CD8-positive, alpha-beta memory T cell (primary cell): ENCODE data around the gene TBC1D22A. TPM values are rescaled to one million over a fixed set of nuclear protein-coding genes. Genes with fewer than 3 reads are reported as not detected.

Experiments used
- CTCF ChIA-PET: fragments of 350-600 bp; sonication (Branson Sonifier 250); formaldehyde crosslinking; loops from one replicate; lab custom pipeline; 2021; ENCODE audit warnings: antibody characterized with exemption; lab: Charles Lee
- POLR2A ChIA-PET: fragments of 350-600 bp; sonication (Branson Sonifier 250); formaldehyde crosslinking; loops from one replicate; lab custom pipeline; 2021; ENCODE audit warnings: antibody characterized with exemption; lab: Charles Lee
- DNase-seq, 5 donors: peaks; one replicate each; pipeline versions ENCODE4 v3.0.0 to v3.0.0-alpha.2; 2020 to 2022; ENCODE audit warnings: mixed read lengths in 1 of 5
- H3K27ac ChIP-seq: one replicate; pipeline ENCODE4 v1.7.0; 2013; ENCODE audit warnings: low read depth, mild to moderate bottlenecking, low read length, moderate library complexity
- H3K27me3 ChIP-seq: 2 replicates; pipeline ENCODE4 v1.7.0; 2013; ENCODE audit warnings: low read length, mild to moderate bottlenecking; ENCODE audit not compliant: insufficient read depth, poor library complexity, severe bottlenecking
- H3K36me3 ChIP-seq: 2 replicates; pipeline ENCODE4 v1.7.0; 2013; ENCODE audit warnings: mild to moderate bottlenecking, low read length, moderate library complexity; ENCODE audit not compliant: insufficient read depth
- H3K4me1 ChIP-seq: 2 replicates; pipeline ENCODE4 v1.7.0; 2013; ENCODE audit warnings: mild to moderate bottlenecking, low read length, moderate library complexity; ENCODE audit not compliant: insufficient read depth
- H3K4me3 ChIP-seq: 2 replicates; pipeline ENCODE4 v1.7.0; 2013; ENCODE audit warnings: mild to moderate bottlenecking, low read length
- H3K9me3 ChIP-seq: 2 replicates; pipeline ENCODE4 v1.7.0; 2013; ENCODE audit warnings: mild to moderate bottlenecking, low read length
- H3K27ac Mint-ChIP-seq, 8 donors: one replicate each; pipeline ENCODE4 v1.8.0; 2020 to 2021; ENCODE audit warnings: mixed read lengths in 8 of 8, mild to moderate bottlenecking in 6 of 8, inconsistent platforms in 3 of 8, moderate library complexity in 3 of 8
- H3K27me3 Mint-ChIP-seq, 2 donors: one replicate each; pipeline ENCODE4 v1.8.0; 2020 to 2021; ENCODE audit warnings: mixed read lengths in 2 of 2, mild to moderate bottlenecking in 1 of 2, moderate library complexity in 1 of 2
- H3K36me3 Mint-ChIP-seq, 3 donors: one replicate each; pipeline ENCODE4 v1.8.0; 2020 to 2021; ENCODE audit warnings: mixed read lengths in 3 of 3, inconsistent platforms in 1 of 3, mild to moderate bottlenecking in 1 of 3
- H3K4me1 Mint-ChIP-seq, 3 donors: one replicate each; pipeline ENCODE4 v1.8.0; 2020 to 2021; ENCODE audit warnings: mixed read lengths in 3 of 3, inconsistent platforms in 1 of 3, mild to moderate bottlenecking in 1 of 3
- H3K4me3 Mint-ChIP-seq, 7 donors: one replicate each; pipeline ENCODE4 v1.8.0; 2020 to 2021; ENCODE audit warnings: mixed read lengths in 7 of 7, mild to moderate bottlenecking in 6 of 7, moderate library complexity in 4 of 7, inconsistent platforms in 2 of 7
- H3K9me3 Mint-ChIP-seq, 5 donors: one replicate each; pipeline ENCODE4 v1.8.0; 2020 to 2022; ENCODE audit warnings: mixed read lengths in 5 of 5, mild to moderate bottlenecking in 3 of 5, moderate library complexity in 2 of 5, inconsistent platforms in 1 of 5
- polyA plus RNA-seq: library from polyadenylated mRNA; unstranded; fragments of 300-500 nt; fragmentation: Illumina TruSeq; gene quantifications from one replicate; pipeline ENCODE4 v1.2.3, GENCODE V29; 2021
- total RNA-seq, 2 experiments: library from RNA; stranded (reverse); gene quantifications; one replicate each; pipeline ENCODE4 v1.2.3, GENCODE V29; 2021

TBC1D22A gene
- total and polyA plus RNA-seq, 3 experiments from 2014 or later: 26.6 to 34.8 (median 34.0) TPM

DNA sequence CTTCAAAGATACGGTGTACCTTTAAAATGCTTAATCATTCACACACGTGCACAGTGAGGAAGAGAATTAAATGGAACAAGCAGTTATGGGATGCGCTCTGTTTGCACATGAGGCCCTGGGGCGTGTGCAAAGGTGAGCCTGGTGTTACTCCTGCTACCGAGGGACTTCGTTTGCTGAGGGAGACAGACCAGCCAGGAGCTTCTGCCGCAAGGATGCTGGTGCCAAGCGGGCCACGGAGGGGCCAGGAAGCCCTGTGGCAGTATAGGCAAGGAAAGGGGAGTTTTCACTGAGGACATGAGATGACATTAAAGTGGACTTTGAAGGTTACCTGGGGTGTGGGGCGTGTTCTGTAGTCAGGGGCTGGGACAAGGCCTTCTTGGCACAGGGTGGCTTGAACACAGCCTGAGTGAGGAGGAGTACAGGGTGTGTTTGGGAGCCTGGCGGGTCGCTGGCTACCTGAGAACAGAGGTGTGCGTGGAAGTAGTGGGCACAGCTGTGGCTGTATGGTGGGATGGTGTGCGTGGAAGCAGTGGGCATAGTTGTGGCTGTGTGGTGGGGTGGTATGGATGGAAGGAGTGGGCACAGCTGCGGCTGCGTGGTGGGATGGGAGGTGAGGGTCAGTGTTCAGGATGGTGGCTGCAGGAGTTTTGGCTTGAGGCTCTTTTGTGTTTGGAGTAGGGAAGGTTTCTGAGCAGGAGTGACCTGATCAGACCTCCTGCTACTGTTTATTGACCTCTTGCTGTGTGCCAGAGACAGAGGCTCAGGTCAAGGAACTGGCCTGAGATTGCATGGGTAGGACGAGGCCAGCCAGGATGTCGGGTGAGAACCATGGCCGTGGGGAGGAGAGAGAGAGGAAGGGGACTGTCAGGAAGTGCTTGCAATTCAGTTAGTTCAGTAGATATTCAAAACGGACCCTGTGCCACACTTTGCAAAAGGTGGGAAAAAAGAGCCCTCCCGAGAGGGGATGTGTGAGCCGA is 13.7 kb downstream of the TBC1D22A start:
- Mint-ChIP-seq H3K27me3 (no peaks in the 10 kb centered on the region), H3K4me3 (peak overlapping the region in 6 of 7 donors; percentile 51 to 72 (median 63)), H3K4me1 (peaks cover 60 to 83% (median 75%) of the 10 kb centered on the region in 3 donors), H3K36me3 (peaks cover 0 to 24% (median 0%) of the 10 kb centered on the region in 3 donors), H3K27ac (peak overlapping the region; percentile 78 to 97 (median 94)), H3K9me3 (no peaks in the 10 kb centered on the region)
- H3K9me3 ChIP-seq: no peaks in the 10 kb centered on the region
- H3K27me3 ChIP-seq: no peaks in the 10 kb centered on the region
- peaks cover 56% of the 10 kb centered on the region for H3K4me1 ChIP-seq
- DNase-seq: peak in 1 of 5 donors; percentile 26
- POLR2A ChIA-PET: no interaction called here
- CTCF ChIA-PET: interaction anchor here (0.6 to 2.3 kb wide), 4 partner anchors 15 to 27 kb away, joined by 3 to 5 read pairs (median 4); no protein-coding TSS in a partner anchor
- no peak overlapping the region for H3K4me3 ChIP-seq
- H3K27ac ChIP-seq: no peak overlapping the region
- no peaks in the 10 kb centered on the region for H3K36me3 ChIP-seq

DNA sequence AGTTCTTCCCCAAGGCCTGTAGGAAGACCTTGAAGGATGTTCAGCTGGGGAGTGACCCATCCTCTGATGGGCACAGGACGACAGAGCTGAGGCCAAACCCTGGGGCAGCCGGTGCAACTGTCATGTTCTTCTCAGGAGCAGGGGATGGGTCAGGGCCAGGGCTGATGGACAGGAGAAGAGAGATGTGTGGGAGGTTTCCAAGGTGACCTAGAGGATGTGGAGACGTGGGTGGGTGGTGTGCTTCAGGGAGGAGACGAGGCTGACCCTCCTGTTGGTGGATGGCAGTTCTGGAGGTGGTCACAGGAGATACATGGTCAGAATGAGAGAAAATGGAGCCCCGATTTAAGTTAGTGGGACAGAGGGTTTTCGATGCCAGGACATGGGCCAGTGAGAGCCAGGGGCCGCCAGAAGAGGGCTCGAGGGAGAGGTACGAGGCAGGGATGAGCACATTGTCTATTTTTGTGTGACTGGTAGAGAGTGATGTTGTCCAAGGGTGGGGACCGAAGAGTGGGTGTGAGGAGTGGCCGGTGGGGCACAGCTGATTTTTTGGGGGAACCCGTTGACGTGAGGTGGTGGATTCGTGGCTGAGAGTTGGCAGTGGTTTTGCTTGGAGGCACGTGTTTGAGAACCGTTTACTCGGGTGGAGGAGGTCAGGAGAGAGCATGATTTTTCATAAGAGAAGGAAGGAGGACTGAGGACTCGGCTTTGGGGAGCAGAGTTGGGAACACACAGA is 14.6 kb downstream of the TBC1D22A start:
- Mint-ChIP-seq H3K4me3 (peak overlapping the region in 6 of 7 donors; percentile 13 to 72 (median 62)), H3K27ac (peak overlapping the region; percentile 78 to 99 (median 94)), H3K4me1 (peaks cover 56 to 89% (median 76%) of the 10 kb centered on the region in 3 donors), H3K9me3 (no peaks in the 10 kb centered on the region), H3K27me3 (no peaks in the 10 kb centered on the region), H3K36me3 (peaks cover 0 to 22% (median 0%) of the 10 kb centered on the region in 3 donors)
- Histone ChIP-seq H3K4me3 (no peak overlapping the region), H3K27ac (no peak overlapping the region), H3K9me3 (no peaks in the 10 kb centered on the region), H3K36me3 (no peaks in the 10 kb centered on the region), H3K4me1 (peaks cover 56% of the 10 kb centered on the region), H3K27me3 (no peaks in the 10 kb centered on the region)
- DNase-seq: peak in 1 of 5 donors; percentile 15
- ChIA-PET CTCF (interaction anchor here (1.6 to 1.8 kb wide), 2 partner anchors 14 to 26 kb away, joined by 4 to 5 read pairs; partner anchors contain the start of gene TBC1D22A), POLR2A (no interaction called here)

DNA sequence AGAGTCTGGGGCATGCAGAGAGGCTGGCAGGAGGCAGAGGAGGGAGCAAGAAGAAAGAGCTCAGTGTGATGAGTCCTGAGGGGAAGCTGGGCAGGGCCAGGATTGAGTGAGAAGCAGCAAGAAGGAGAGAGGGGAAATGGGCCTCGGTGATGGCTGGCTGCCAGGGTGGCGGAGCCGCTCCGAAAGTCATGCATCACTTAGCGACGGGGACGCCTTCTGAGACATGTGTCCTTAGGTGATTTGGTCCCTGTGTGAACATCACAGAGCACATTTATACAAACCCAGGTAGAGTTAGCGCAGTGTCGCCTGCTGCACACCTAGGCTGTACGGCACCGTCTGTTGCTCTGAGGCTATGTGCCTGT is 15.1 kb downstream of the TBC1D22A start:
- peak overlapping the region in 6 of 7 donors; percentile 8 to 72 (median 22) for H3K4me3 Mint-ChIP-seq
- no peaks in the 10 kb centered on the region for H3K9me3 ChIP-seq
- DNase-seq: peak in 1 of 5 donors; percentile 35
- no peaks in the 10 kb centered on the region for H3K27me3 ChIP-seq
- H3K4me3 ChIP-seq: no peak overlapping the region
- peaks cover 59 to 94% (median 79%) of the 10 kb centered on the region in 3 donors for H3K4me1 Mint-ChIP-seq
- no peak overlapping the region for H3K27ac ChIP-seq
- H3K27me3 Mint-ChIP-seq: no peaks in the 10 kb centered on the region
- H3K4me1 ChIP-seq: peaks cover 56% of the 10 kb centered on the region
- H3K9me3 Mint-ChIP-seq: no peaks in the 10 kb centered on the region
- peaks cover 0 to 25% (median 0%) of the 10 kb centered on the region in 3 donors for H3K36me3 Mint-ChIP-seq
- peak overlapping the region; percentile 78 to 99 (median 94) for H3K27ac Mint-ChIP-seq
- H3K36me3 ChIP-seq: no peaks in the 10 kb centered on the region
- POLR2A ChIA-PET: no interaction called here
- CTCF ChIA-PET: interaction anchor here (0.9 to 1.6 kb wide), 2 partner anchors 15 to 26 kb away, joined by 4 to 5 read pairs; partner anchors contain the start of gene TBC1D22A

DNA sequence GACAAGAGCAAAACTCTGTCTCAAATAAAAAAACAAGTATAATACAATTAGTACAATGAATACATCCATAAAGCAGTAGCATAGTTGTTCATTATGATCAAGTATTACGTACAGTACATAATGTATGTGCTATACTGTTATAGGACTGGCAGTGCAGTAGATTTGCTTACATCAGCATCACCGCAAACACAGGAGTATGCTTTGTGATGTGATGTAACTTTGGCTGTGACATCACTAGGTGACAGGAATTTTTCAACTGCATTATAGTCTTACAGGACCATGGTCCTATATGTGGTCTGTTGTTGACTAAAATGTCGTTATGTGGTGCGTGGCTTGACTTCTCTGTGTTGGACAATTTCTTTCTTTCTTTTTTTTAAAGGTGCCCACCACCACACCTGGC is 16.6 kb downstream of the TBC1D22A start:
- Mint-ChIP-seq H3K9me3 (no peaks in the 10 kb centered on the region), H3K4me3 (no peak overlapping the region), H3K36me3 (peaks cover 0 to 29% (median 1%) of the 10 kb centered on the region in 3 donors), H3K4me1 (peaks cover 53 to 94% (median 85%) of the 10 kb centered on the region in 3 donors), H3K27ac (peak overlapping the region in 7 of 8 donors; percentile 45 to 86 (median 67)), H3K27me3 (no peaks in the 10 kb centered on the region)
- ChIA-PET CTCF (no interaction called here), POLR2A (no interaction called here)
- peaks cover 45% of the 10 kb centered on the region for H3K4me1 ChIP-seq
- H3K27ac ChIP-seq: no peak overlapping the region
- no peak for DNase-seq
- H3K9me3 ChIP-seq: no peaks in the 10 kb centered on the region
- H3K27me3 ChIP-seq: no peaks in the 10 kb centered on the region
- no peaks in the 10 kb centered on the region for H3K36me3 ChIP-seq
- no peak overlapping the region for H3K4me3 ChIP-seq

DNA sequence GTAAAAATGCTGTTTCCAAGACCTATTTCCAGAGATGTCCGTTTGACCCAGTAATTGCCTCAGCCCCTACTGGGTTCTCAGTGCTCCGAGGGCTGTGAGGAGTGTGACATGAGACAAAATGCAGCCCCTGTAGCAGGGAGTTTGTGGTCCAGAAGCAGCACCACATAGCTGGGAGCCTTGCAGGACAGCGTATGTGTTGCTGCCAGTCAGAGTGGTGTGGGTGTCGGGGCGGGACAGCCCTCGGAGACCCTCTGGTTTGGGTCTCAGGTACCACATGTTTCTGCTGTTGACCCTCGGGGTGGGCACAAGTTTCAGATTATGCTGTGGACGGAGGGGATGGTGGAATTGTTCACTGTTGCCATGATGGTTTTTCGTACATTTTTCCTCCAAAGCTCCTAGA is 17.2 kb downstream of the TBC1D22A start:
- Histone ChIP-seq H3K4me1 (peaks cover 39% of the 10 kb centered on the region), H3K36me3 (no peaks in the 10 kb centered on the region), H3K27ac (no peak overlapping the region), H3K4me3 (no peak overlapping the region), H3K9me3 (no peaks in the 10 kb centered on the region), H3K27me3 (no peaks in the 10 kb centered on the region)
- Mint-ChIP-seq H3K27me3 (no peaks in the 10 kb centered on the region), H3K4me1 (peaks cover 50 to 91% (median 84%) of the 10 kb centered on the region in 3 donors), H3K27ac (peak overlapping the region in 6 of 8 donors; percentile 54 to 86 (median 72)), H3K36me3 (peaks cover 0 to 30% (median 2%) of the 10 kb centered on the region in 3 donors), H3K4me3 (no peak overlapping the region), H3K9me3 (no peaks in the 10 kb centered on the region)
- no peak for DNase-seq
- CTCF ChIA-PET: no interaction called here
- POLR2A ChIA-PET: no interaction called here

DNA sequence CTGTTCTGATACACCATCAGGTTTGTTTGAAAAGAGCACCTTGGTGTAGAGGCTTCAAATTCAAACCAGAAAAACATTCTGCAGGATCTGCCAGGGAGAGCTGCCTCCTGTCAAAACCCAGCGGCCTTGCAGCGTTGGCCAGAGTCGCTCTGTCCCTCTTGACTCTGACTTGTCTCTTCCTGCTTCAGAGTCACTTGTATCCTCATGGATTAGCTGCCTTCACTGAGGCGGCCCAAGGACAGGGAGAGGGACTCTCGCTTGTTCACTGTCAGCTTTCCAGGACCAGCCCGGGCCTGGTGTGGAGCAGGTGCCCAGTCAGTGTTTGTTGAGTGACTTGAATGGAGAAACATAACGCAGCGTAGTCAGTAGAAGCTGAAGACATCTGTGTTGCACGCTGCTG is 18.0 kb downstream of the TBC1D22A start:
- Histone ChIP-seq H3K4me3 (no peak overlapping the region), H3K27me3 (no peaks in the 10 kb centered on the region), H3K27ac (no peak overlapping the region), H3K4me1 (peaks cover 31% of the 10 kb centered on the region), H3K36me3 (no peaks in the 10 kb centered on the region), H3K9me3 (no peaks in the 10 kb centered on the region)
- Mint-ChIP-seq H3K4me3 (no peak overlapping the region), H3K36me3 (peaks cover 0 to 29% (median 2%) of the 10 kb centered on the region in 3 donors), H3K27ac (peak overlapping the region in 7 of 8 donors; percentile 46 to 91 (median 74)), H3K27me3 (no peaks in the 10 kb centered on the region), H3K9me3 (no peaks in the 10 kb centered on the region), H3K4me1 (peaks cover 45 to 91% (median 82%) of the 10 kb centered on the region in 3 donors)
- no peak for DNase-seq
- POLR2A ChIA-PET: no interaction called here
- CTCF ChIA-PET: interaction anchor here (0.9 to 1.1 kb wide), 2 partner anchors 18 to 19 kb away, joined by 3 to 4 read pairs; partner anchors contain the start of gene TBC1D22A

DNA sequence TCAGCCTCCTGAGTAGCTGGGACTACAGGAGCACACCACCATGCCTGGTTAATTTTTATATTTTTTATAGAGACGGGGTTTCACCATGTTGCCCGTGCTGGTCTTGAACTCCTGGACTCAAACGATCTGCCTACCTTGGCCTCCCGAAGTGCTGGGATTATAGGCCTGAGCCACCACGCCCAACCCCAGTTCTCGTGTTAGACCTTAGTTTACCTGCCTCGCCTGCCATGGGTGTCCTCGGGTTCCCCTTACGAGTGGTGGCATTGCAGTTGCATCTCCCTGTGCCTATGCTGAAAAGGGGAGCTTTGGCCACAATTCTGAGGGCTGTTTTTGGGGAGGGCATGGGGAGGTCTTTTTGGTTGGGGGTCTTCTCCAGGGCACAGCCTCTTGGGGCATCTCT is 18.8 kb downstream of the TBC1D22A start:
- H3K4me3 ChIP-seq: no peak overlapping the region
- H3K4me3 Mint-ChIP-seq: no peak overlapping the region
- no peak overlapping the region for H3K27ac ChIP-seq
- H3K27me3 ChIP-seq: no peaks in the 10 kb centered on the region
- H3K27ac Mint-ChIP-seq: peak overlapping the region in 4 of 8 donors; percentile 43 to 86 (median 64)
- H3K4me1 Mint-ChIP-seq: peaks cover 37 to 87% (median 76%) of the 10 kb centered on the region in 3 donors
- no peaks in the 10 kb centered on the region for H3K36me3 ChIP-seq
- ChIA-PET POLR2A (interaction anchor here (0.6 kb wide), 1 partner anchor 20 kb away, joined by 3 read pairs; no protein-coding TSS in a partner anchor), CTCF (interaction anchor here (0.9 to 1.1 kb wide), 2 partner anchors 19 to 20 kb away, joined by 3 to 4 read pairs; partner anchors contain the start of gene TBC1D22A)
- peaks cover 22% of the 10 kb centered on the region for H3K4me1 ChIP-seq
- no peaks in the 10 kb centered on the region for H3K9me3 ChIP-seq
- DNase-seq: no peak
- no peaks in the 10 kb centered on the region for H3K27me3 Mint-ChIP-seq
- H3K36me3 Mint-ChIP-seq: peaks cover 0 to 29% (median 2%) of the 10 kb centered on the region in 3 donors
- no peaks in the 10 kb centered on the region for H3K9me3 Mint-ChIP-seq
